Psoas muscle (tissue), 8 donors: ENCODE data around the gene MT1H. TPM values are rescaled to one million over a fixed set of nuclear protein-coding genes. Genes with fewer than 3 reads are reported as not detected.
"Not testable (repeated sequence)": the region's sequence is repeated elsewhere in the genome, so short reads cannot be mapped to it uniquely, and the experiment has no call there.

Experiments used
- ATAC-seq, 4 donors: fragments of 200-7000 bp; cut with Tn5 transposase; one replicate each; pipeline ENCODE4 v1.9.1; 2020; ENCODE audit warnings: moderate library complexity in 3 of 4, mild to moderate bottlenecking in 2 of 4
- DNase-seq, 2 donors: peaks; one replicate each; pipeline ENCODE4 v3.0.0-alpha.2; 2020
- H3K27ac ChIP-seq: fragments of 200-600 bp; one replicate; pipeline ENCODE4 v1.8.0; 2022
- H3K27me3 ChIP-seq, 3 donors: fragments of 200-600 bp in 1 of 3; one replicate each; pipeline versions ENCODE4 v1.6.1 to v1.8.0; 2013 to 2022; ENCODE audit warnings: low read length in 2 of 3, mild to moderate bottlenecking in 2 of 3, moderate library complexity in 1 of 3; ENCODE audit not compliant: insufficient read depth in 3 of 3
- H3K36me3 ChIP-seq, 2 donors: fragments of 200-600 bp in 1 of 2; one replicate each; pipeline versions ENCODE4 v1.6.1 to v1.8.0; 2013 to 2022; ENCODE audit warnings: low read depth in 1 of 2, mild to moderate bottlenecking in 1 of 2, moderate library complexity in 1 of 2; ENCODE audit not compliant: insufficient read depth in 1 of 2
- H3K4me1 ChIP-seq: fragments of 200-600 bp; one replicate; pipeline ENCODE4 v1.8.0; 2022
- H3K4me3 ChIP-seq: fragments of 200-600 bp; one replicate; pipeline ENCODE4 v1.8.0; 2022; ENCODE audit warnings: mild to moderate bottlenecking
- H3K9me3 ChIP-seq: fragments of 200-600 bp; one replicate; pipeline ENCODE4 v1.8.0; 2022
- CTCF ChIP-seq: fragments of 200-600 bp; IDR thresholded peaks from one replicate; pipeline ENCODE4 v1.8.0; 2022; ENCODE audit warnings: antibody characterized with exemption
- WGBS, 3 donors: extraction: QIAGEN DNeasy Blood & Tissue Kit; methylation state at CpG; one replicate each; pipeline versions ENCODE4 v1.1.6 to v1.1.7; 2013; 5-methylcytosine and 5-hydroxymethylcytosine counted together
- intact Hi-C, 2 donors: fragments of 100-400 bp; cut with DNase I; formaldehyde crosslinking; loops; one replicate each; pipeline versions ENCODE4 v1.11.0 to v1.14.2; 2022
- polyA plus RNA-seq, 3 donors: library from polyadenylated mRNA; stranded (reverse); fragments of 200-250 nt; gene quantifications; one replicate each; pipeline ENCODE4 v1.2.3, GENCODE V29; 2013
- total RNA-seq, 4 donors: library from RNA; stranded (reverse); fragmentation: NEBNext Ultra II Directional in 2 of 4; extraction: Animal tissue kit (Norgen Biotek cat#: 25700) in 2 of 4; gene quantifications; one replicate each; pipeline versions ENCODE4 v1.2.1 to v1.2.4, GENCODE V29; 2021 to 2023
- donor health status: healthy with polysubstance abuse.
- donor health status: DM: no; HTN: no; CAD: no; lungs with moderate emphysema.
- donor health status: Bipolar disorder and iron deficiency.
- donor health status: healthy.
- donor health status: DM: yes; HTN: yes; CAD: no.
- donor health status: DM: no; HTN: no; CAD: no.
- donor health status: DM: no; HTN: no; CAD: no.
- donor health status: DM: yes; HTN: yes; CAD: no.

Gene MT1H
- total and polyA plus RNA-seq, 7 donors = not detected

- intact Hi-C loops = loop anchor here (1.0 to 5.0 kb wide), 4 partner anchors 29 to 70 kb away; partner anchors contain the start of gene MT1M (in 1 of the 2)
- no peak for ATAC-seq
- TF ChIP-seq CTCF = no peak
These were observed 3.3 kb downstream of the MT1H start for GRCh38 chr16:56672761-56673536.

GRCh38 chr16:56673921-56674320 is 4.3 kb downstream of the MT1H start:
- no peak overlapping the region for H3K27ac ChIP-seq
- H3K9me3 ChIP-seq = no peaks in the 10 kb centered on the region
- H3K4me3 ChIP-seq = no peak overlapping the region
- ATAC-seq (peak; percentile 58 to 91 (median 79)), DNase-seq (peak in 1 of 2 donors; percentile 72)
- peaks cover under 1% of the 10 kb centered on the region for H3K4me1 ChIP-seq
- TF ChIP-seq CTCF = peak; percentile 71
- intact Hi-C loops = loop anchor here (1.0 to 5.0 kb wide), 4 partner anchors 28 to 71 kb away; partner anchors contain the start of gene MT1M (in 1 of the 2)
- H3K36me3 ChIP-seq = no peaks in the 10 kb centered on the region
- H3K27me3 ChIP-seq = peaks cover 0 to 26% (median 4%) of the 10 kb centered on the region in 3 donors
- WGBS, 3 donors = 26 to 39% (median 29%) methylated on average over 12 of the region's 12 CpGs

More at GRCh38 chr16:56672761-56673536, 3.3 kb downstream of the MT1H start:
- Histone ChIP-seq H3K27me3 (peaks cover 0 to 36% (median 4%) of the 10 kb centered on the region in 3 donors), H3K9me3 (no peaks in the 10 kb centered on the region), H3K36me3 (no peaks in the 10 kb centered on the region), H3K4me1 (no peaks in the 10 kb centered on the region), H3K27ac (no peak overlapping the region), H3K4me3 (no peak overlapping the region)
- 87 to 90% (median 89%) methylated on average over 11 of the region's 11 CpGs for WGBS, 3 donors
- DNase-seq = no peak

GRCh38 chr16:56674570-56674969 is 5.0 kb downstream of the MT1H start:
- H3K36me3 ChIP-seq, H3K4me3 ChIP-seq, DNase-seq, ATAC-seq, H3K4me1 ChIP-seq, H3K27ac ChIP-seq, H3K9me3 ChIP-seq: not testable (repeated sequence)
- intact Hi-C loops = loop anchor here in 1 of 2 donors (5.0 kb wide), 1 partner anchor 42 kb away; the partner anchor contains the start of gene MT1M
- 82 to 87% (median 85%) methylated on average over 6 of the region's 6 CpGs for WGBS, 3 donors
- H3K27me3 ChIP-seq = peaks cover 0 to 20% (median 0%) of the 10 kb centered on the region in 3 donors

GRCh38 chr16:56675685-56676210 is 6.1 kb downstream of the MT1H start:
- ATAC-seq (no peak), DNase-seq (no peak)
- H3K4me1 ChIP-seq = peaks cover 13% of the 10 kb centered on the region
- H3K27ac ChIP-seq = no peak overlapping the region
- no peaks in the 10 kb centered on the region for H3K36me3 ChIP-seq
- 22 to 32% (median 25%) methylated on average over 24 to 32 of the region's 32 CpGs for WGBS, 3 donors
- H3K4me3 ChIP-seq = no peak overlapping the region
- H3K27me3 ChIP-seq = peaks cover 0 to 8% (median 0%) of the 10 kb centered on the region in 3 donors
- TF ChIP-seq CTCF = no peak
- no peaks in the 10 kb centered on the region for H3K9me3 ChIP-seq
- intact Hi-C loops = no loop called here

- no peak for TF ChIP-seq CTCF
- no peak for DNase-seq
- no peaks in the 10 kb centered on the region for H3K36me3 ChIP-seq
- 74 to 88% (median 75%) methylated on average over 3 of the region's 3 CpGs for WGBS, 3 donors
- intact Hi-C loops = no loop called here
- peaks cover 0 to 4% (median 0%) of the 10 kb centered on the region in 3 donors for H3K27me3 ChIP-seq
- peaks cover 22% of the 10 kb centered on the region for H3K4me1 ChIP-seq
- no peak overlapping the region for H3K27ac ChIP-seq
- H3K4me3 ChIP-seq = no peak overlapping the region
- no peaks in the 10 kb centered on the region for H3K9me3 ChIP-seq
- no peak for ATAC-seq
These were observed 7.9 kb downstream of the MT1H start for GRCh38 chr16:56677474-56677873.
